ENCODE results near the gene ACAA2.
A peak's percentile ranks its signal among the peaks of the same experiment; 100 is the strongest.
"Not testable (repeated sequence)": the region's sequence is repeated elsewhere in the genome, so short reads cannot be mapped to it uniquely, and the experiment has no call there.

Gene ACAA2

GRCh38 chr18:49845629-49846360, 32.5 kb upstream of the ACAA2 start:
- no peak for DNase-seq (ENCODE audit: low spot score)

- no peak for DNase-seq (ENCODE audit: low spot score)
Observed at GRCh38 chr18:49844903-49845302, 31.6 kb upstream of the ACAA2 start.

GRCh38 chr18:49843778-49844625, 30.7 kb upstream of the ACAA2 start:
- no peak for DNase-seq (ENCODE audit: low spot score)

GRCh38 chr18:49843131-49843530, 29.8 kb upstream of the ACAA2 start:
- DNase-seq (ENCODE audit: low spot score): no peak

GRCh38 chr18:49842656-49843055, 29.3 kb upstream of the ACAA2 start:
- no peak for DNase-seq (ENCODE audit: low spot score)

- DNase-seq (ENCODE audit: low spot score): no peak
Observed at GRCh38 chr18:49841236-49842217, 28.2 kb upstream of the ACAA2 start.

- DNase-seq (ENCODE audit: low spot score): no peak
Observed at GRCh38 chr18:49839012-49839411, 25.7 kb upstream of the ACAA2 start.

GRCh38 chr18:49838381-49838780, 25.0 kb upstream of the ACAA2 start:
- no peak for DNase-seq (ENCODE audit: low spot score)

- no peak for DNase-seq (ENCODE audit: low spot score)
Observed at GRCh38 chr18:49837889-49838288, 24.6 kb upstream of the ACAA2 start.

GRCh38 chr18:49837316-49837835, 24.0 kb upstream of the ACAA2 start:
- not testable (repeated sequence) for DNase-seq (ENCODE audit: low spot score)

- no peak for DNase-seq (ENCODE audit: low spot score)
Observed at GRCh38 chr18:49835405-49835804, 22.1 kb upstream of the ACAA2 start.

GRCh38 chr18:49834258-49834657, 20.9 kb upstream of the ACAA2 start:
- no peak for DNase-seq (ENCODE audit: low spot score)

- no peak for DNase-seq (ENCODE audit: low spot score)
Observed at GRCh38 chr18:49833814-49834213, 20.5 kb upstream of the ACAA2 start.

- no peak for DNase-seq (ENCODE audit: low spot score)
Observed at GRCh38 chr18:49832221-49832647, 18.9 kb upstream of the ACAA2 start.

- DNase-seq (ENCODE audit: low spot score): no peak
Observed at GRCh38 chr18:49827996-49828395, 14.7 kb upstream of the ACAA2 start.

- peak; percentile 70 for DNase-seq (ENCODE audit: low spot score)
Observed at GRCh38 chr18:49819823-49820671, 6.7 kb upstream of the ACAA2 start.

GRCh38 chr18:49819071-49819662, 5.8 kb upstream of the ACAA2 start:
- DNase-seq (ENCODE audit: low spot score): no peak

- no peak for DNase-seq (ENCODE audit: low spot score)
Observed at GRCh38 chr18:49817947-49818346, 4.6 kb upstream of the ACAA2 start.

GRCh38 chr18:49815927-49816326, 2.6 kb upstream of the ACAA2 start:
- no peak for DNase-seq (ENCODE audit: low spot score)

GRCh38 chr18:49814147-49814499, 790 bp upstream of the ACAA2 start:
- peak; percentile 82 for DNase-seq (ENCODE audit: low spot score)

GRCh38 chr18:49813069-49813318, 339 bp downstream of the ACAA2 start:
- no peak for DNase-seq (ENCODE audit: low spot score)
